HuH-7.5 (cell line): ENCODE measurements around the gene KCNH2.

ENCODE experiments used
- DNase-seq: peaks from one replicate; pipeline ENCODE4 v3.0.0; 2011; ENCODE audit warnings: low spot score

KCNH2 gene

GRCh38 chr7:150959739-150960734, 18.1 kb downstream of the KCNH2 start:
- no peak for DNase-seq

GRCh38 chr7:150959081-150959480, 19.0 kb downstream of the KCNH2 start:
- no peak for DNase-seq

GRCh38 chr7:150958597-150958996, 19.5 kb downstream of the KCNH2 start:
- no peak for DNase-seq

- DNase-seq = no peak
Observed at GRCh38 chr7:150958062-150958552, 20.0 kb downstream of the KCNH2 start.

GRCh38 chr7:150957133-150958020, 20.7 kb downstream of the KCNH2 start:
- no peak for DNase-seq

- no peak for DNase-seq
Observed at GRCh38 chr7:150956395-150957132, 21.6 kb downstream of the KCNH2 start.

- no peak for DNase-seq
Observed at GRCh38 chr7:150955519-150956394, 22.4 kb downstream of the KCNH2 start.

- DNase-seq = no peak
Observed at GRCh38 chr7:150954986-150955518, 23.1 kb downstream of the KCNH2 start.

- no peak for DNase-seq
Observed at GRCh38 chr7:150954201-150954985, 23.7 kb downstream of the KCNH2 start.

- DNase-seq = no peak
Observed at GRCh38 chr7:150953061-150953997, 24.8 kb downstream of the KCNH2 start.

GRCh38 chr7:150952331-150953050, 25.6 kb downstream of the KCNH2 start:
- no peak for DNase-seq

GRCh38 chr7:150951521-150951920, 26.6 kb downstream of the KCNH2 start:
- DNase-seq = no peak

GRCh38 chr7:150951181-150951520, 27.0 kb downstream of the KCNH2 start:
- no peak for DNase-seq

GRCh38 chr7:150950496-150951180, 27.5 kb downstream of the KCNH2 start:
- DNase-seq = no peak

- no peak for DNase-seq
Observed at GRCh38 chr7:150949971-150950491, 28.1 kb downstream of the KCNH2 start.

GRCh38 chr7:150949564-150949963, 28.6 kb downstream of the KCNH2 start:
- DNase-seq = no peak

- DNase-seq = no peak
Observed at GRCh38 chr7:150948791-150949251, 29.3 kb downstream of the KCNH2 start.
